Memory B cell (primary cell): ENCODE measurements around the gene MAGI1.

ENCODE experiments used
- ATAC-seq: fragments of 150-1000 bp; cut with Tn5 transposase; 2 replicates; pipeline ENCODE4 v1.10.0; 2021; ENCODE audit warnings: low read depth, mild to moderate bottlenecking, moderate library complexity
- DNase-seq, 2 donors: peaks; one replicate each; pipeline ENCODE4 v3.0.0; 2022; ENCODE audit warnings: low spot score in 2 of 2
- H3K27ac Mint-ChIP-seq: one replicate; pipeline ENCODE4 v1.8.0; 2022; ENCODE audit warnings: mild to moderate bottlenecking, moderate library complexity, mixed read lengths
- H3K27me3 Mint-ChIP-seq: one replicate; pipeline ENCODE4 v1.8.0; 2022; ENCODE audit warnings: mixed read lengths
- H3K36me3 Mint-ChIP-seq: one replicate; pipeline ENCODE4 v1.8.0; 2022; ENCODE audit warnings: mild to moderate bottlenecking, mixed read lengths
- H3K4me1 Mint-ChIP-seq: one replicate; pipeline ENCODE4 v1.8.0; 2022; ENCODE audit warnings: mixed read lengths
- H3K4me3 Mint-ChIP-seq: one replicate; pipeline ENCODE4 v1.8.0; 2022; ENCODE audit warnings: mild to moderate bottlenecking, moderate library complexity, mixed read lengths
- H3K9me3 Mint-ChIP-seq: one replicate; pipeline ENCODE4 v1.8.0; 2022; ENCODE audit warnings: mixed read lengths

The MAGI1 gene

GRCh38 chr3:65422154-65422553 is 616.6 kb downstream of the MAGI1 start:
- Mint-ChIP-seq H3K36me3 (no peaks in the 10 kb centered on the region), H3K27me3 (peaks cover 2% of the 10 kb centered on the region), H3K4me1 (no peaks in the 10 kb centered on the region), H3K4me3 (no peak overlapping the region), H3K9me3 (peaks cover 4% of the 10 kb centered on the region), H3K27ac (no peak overlapping the region)
- DNase-seq (no peak), ATAC-seq (no peak)

GRCh38 chr3:65419233-65419632 is 619.5 kb downstream of the MAGI1 start:
- H3K4me1 Mint-ChIP-seq: no peaks in the 10 kb centered on the region
- ATAC-seq: no peak
- H3K27me3 Mint-ChIP-seq: peaks cover 2% of the 10 kb centered on the region
- H3K4me3 Mint-ChIP-seq: no peak overlapping the region
- no peaks in the 10 kb centered on the region for H3K36me3 Mint-ChIP-seq
- H3K27ac Mint-ChIP-seq: no peak overlapping the region
- H3K9me3 Mint-ChIP-seq: peaks cover 2% of the 10 kb centered on the region
- DNase-seq: no peak

- DNase-seq (no peak), ATAC-seq (no peak)
- no peaks in the 10 kb centered on the region for H3K27me3 Mint-ChIP-seq
- peaks cover 2% of the 10 kb centered on the region for H3K9me3 Mint-ChIP-seq
- H3K4me1 Mint-ChIP-seq: no peaks in the 10 kb centered on the region
- H3K27ac Mint-ChIP-seq: no peak overlapping the region
- no peak overlapping the region for H3K4me3 Mint-ChIP-seq
- no peaks in the 10 kb centered on the region for H3K36me3 Mint-ChIP-seq
Observed at GRCh38 chr3:65413891-65414290, 624.8 kb downstream of the MAGI1 start.

GRCh38 chr3:65412588-65412987 is 626.1 kb downstream of the MAGI1 start:
- Mint-ChIP-seq H3K4me3 (no peak overlapping the region), H3K9me3 (peaks cover 1% of the 10 kb centered on the region), H3K27ac (no peak overlapping the region), H3K4me1 (no peaks in the 10 kb centered on the region), H3K36me3 (no peaks in the 10 kb centered on the region), H3K27me3 (no peaks in the 10 kb centered on the region)
- DNase-seq (no peak), ATAC-seq (no peak)

- no peaks in the 10 kb centered on the region for H3K4me1 Mint-ChIP-seq
- H3K4me3 Mint-ChIP-seq: no peak overlapping the region
- no peaks in the 10 kb centered on the region for H3K27me3 Mint-ChIP-seq
- no peak overlapping the region for H3K27ac Mint-ChIP-seq
- no peaks in the 10 kb centered on the region for H3K36me3 Mint-ChIP-seq
- H3K9me3 Mint-ChIP-seq: peaks cover 1% of the 10 kb centered on the region
- DNase-seq (no peak), ATAC-seq (no peak)
Observed at GRCh38 chr3:65411367-65411766, 627.4 kb downstream of the MAGI1 start.

- H3K4me3 Mint-ChIP-seq: no peak overlapping the region
- H3K27ac Mint-ChIP-seq: no peak overlapping the region
- ATAC-seq (no peak), DNase-seq (no peak)
- no peaks in the 10 kb centered on the region for H3K27me3 Mint-ChIP-seq
- no peaks in the 10 kb centered on the region for H3K36me3 Mint-ChIP-seq
- peaks cover 1% of the 10 kb centered on the region for H3K9me3 Mint-ChIP-seq
- no peaks in the 10 kb centered on the region for H3K4me1 Mint-ChIP-seq
Observed at GRCh38 chr3:65409176-65409569, 629.5 kb downstream of the MAGI1 start.

- H3K4me1 Mint-ChIP-seq: no peaks in the 10 kb centered on the region
- H3K27ac Mint-ChIP-seq: no peak overlapping the region
- ATAC-seq: no peak
- H3K9me3 Mint-ChIP-seq: peaks cover 1% of the 10 kb centered on the region
- no peaks in the 10 kb centered on the region for H3K36me3 Mint-ChIP-seq
- H3K27me3 Mint-ChIP-seq: no peaks in the 10 kb centered on the region
- no peak for DNase-seq
- no peak overlapping the region for H3K4me3 Mint-ChIP-seq
Observed at GRCh38 chr3:65408531-65409175, 630.1 kb downstream of the MAGI1 start.

- no peaks in the 10 kb centered on the region for H3K36me3 Mint-ChIP-seq
- no peak for ATAC-seq
- no peaks in the 10 kb centered on the region for H3K4me1 Mint-ChIP-seq
- H3K4me3 Mint-ChIP-seq: no peak overlapping the region
- H3K9me3 Mint-ChIP-seq: peaks cover 5% of the 10 kb centered on the region
- H3K27ac Mint-ChIP-seq: no peak overlapping the region
- no peak for DNase-seq
- no peaks in the 10 kb centered on the region for H3K27me3 Mint-ChIP-seq
Observed at GRCh38 chr3:65406470-65406869, 632.2 kb downstream of the MAGI1 start.

- Mint-ChIP-seq H3K9me3 (peaks cover 3% of the 10 kb centered on the region), H3K36me3 (no peaks in the 10 kb centered on the region), H3K27ac (no peak overlapping the region), H3K4me1 (no peaks in the 10 kb centered on the region), H3K4me3 (no peak overlapping the region), H3K27me3 (no peaks in the 10 kb centered on the region)
- ATAC-seq: no peak
- no peak for DNase-seq
Observed at GRCh38 chr3:65402597-65402996, 636.1 kb downstream of the MAGI1 start.

GRCh38 chr3:65401359-65402305 is 637.1 kb downstream of the MAGI1 start:
- no peak overlapping the region for H3K4me3 Mint-ChIP-seq
- H3K27ac Mint-ChIP-seq: no peak overlapping the region
- no peaks in the 10 kb centered on the region for H3K36me3 Mint-ChIP-seq
- DNase-seq (no peak), ATAC-seq (no peak)
- no peaks in the 10 kb centered on the region for H3K4me1 Mint-ChIP-seq
- peaks cover 3% of the 10 kb centered on the region for H3K9me3 Mint-ChIP-seq
- H3K27me3 Mint-ChIP-seq: no peaks in the 10 kb centered on the region

- H3K4me1 Mint-ChIP-seq: no peaks in the 10 kb centered on the region
- no peak for ATAC-seq
Observed at GRCh38 chr3:65400899-65401298, 637.8 kb downstream of the MAGI1 start.

GRCh38 chr3:65398953-65399352 is 639.8 kb downstream of the MAGI1 start:
- ATAC-seq (no peak), DNase-seq (no peak)
- Mint-ChIP-seq H3K27me3 (no peaks in the 10 kb centered on the region), H3K4me1 (no peaks in the 10 kb centered on the region), H3K4me3 (no peak overlapping the region), H3K9me3 (peaks cover 8% of the 10 kb centered on the region), H3K36me3 (no peaks in the 10 kb centered on the region), H3K27ac (no peak overlapping the region)

More at GRCh38 chr3:65400899-65401298, 637.8 kb downstream of the MAGI1 start:
- Mint-ChIP-seq H3K27me3 (no peaks in the 10 kb centered on the region), H3K4me3 (no peak overlapping the region), H3K9me3 (peaks cover 4% of the 10 kb centered on the region), H3K36me3 (no peaks in the 10 kb centered on the region), H3K27ac (no peak overlapping the region)
- no peak for DNase-seq

GRCh38 chr3:65396078-65396477 is 642.6 kb downstream of the MAGI1 start:
- H3K4me1 Mint-ChIP-seq: no peaks in the 10 kb centered on the region
- H3K27ac Mint-ChIP-seq: no peak overlapping the region
- ATAC-seq (no peak), DNase-seq (no peak)
- H3K4me3 Mint-ChIP-seq: no peak overlapping the region
- no peaks in the 10 kb centered on the region for H3K27me3 Mint-ChIP-seq
- H3K9me3 Mint-ChIP-seq: peaks cover 4% of the 10 kb centered on the region
- no peaks in the 10 kb centered on the region for H3K36me3 Mint-ChIP-seq

- ATAC-seq: no peak
- DNase-seq: no peak
Observed at GRCh38 chr3:65391068-65391467, 647.6 kb downstream of the MAGI1 start.

More at GRCh38 chr3:65391068-65391467, 647.6 kb downstream of the MAGI1 start:
- Mint-ChIP-seq H3K27ac (no peak overlapping the region), H3K4me3 (no peak overlapping the region), H3K36me3 (no peaks in the 10 kb centered on the region), H3K4me1 (no peaks in the 10 kb centered on the region), H3K27me3 (no peaks in the 10 kb centered on the region), H3K9me3 (peaks cover 4% of the 10 kb centered on the region)
